Measurements from ENCODE around the gene DIP2C.

DIP2C gene

DNA sequence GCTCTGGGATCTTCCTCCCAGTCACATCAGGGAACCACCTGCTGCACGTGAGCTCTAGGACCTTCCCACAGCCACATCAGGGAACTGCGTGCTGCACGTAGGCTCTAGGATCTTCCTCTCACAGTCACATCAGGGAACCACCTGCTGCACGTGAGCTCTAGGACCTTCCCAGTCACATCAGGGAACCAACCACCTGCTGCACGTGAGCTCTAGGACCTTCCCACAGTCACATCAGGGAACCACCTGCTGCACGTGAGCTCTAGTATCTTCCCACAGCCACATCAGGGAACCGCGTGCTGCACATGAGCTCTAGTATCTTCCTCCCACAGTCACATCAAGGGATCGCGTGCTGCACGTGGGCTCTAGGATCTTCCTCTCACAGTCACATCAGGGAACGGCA, 229.7 kb downstream of the DIP2C start:
- no peak for DNase-seq (ENCODE audit: low spot score)
- in situ Hi-C loops (cut with MboI; ENCODE audit: low pct_unique_long_range_greater_than_20kb, low sequenced_read_pairs, unreplicated experiment): no loop called here
- TF ChIP-seq, protein P1, sequence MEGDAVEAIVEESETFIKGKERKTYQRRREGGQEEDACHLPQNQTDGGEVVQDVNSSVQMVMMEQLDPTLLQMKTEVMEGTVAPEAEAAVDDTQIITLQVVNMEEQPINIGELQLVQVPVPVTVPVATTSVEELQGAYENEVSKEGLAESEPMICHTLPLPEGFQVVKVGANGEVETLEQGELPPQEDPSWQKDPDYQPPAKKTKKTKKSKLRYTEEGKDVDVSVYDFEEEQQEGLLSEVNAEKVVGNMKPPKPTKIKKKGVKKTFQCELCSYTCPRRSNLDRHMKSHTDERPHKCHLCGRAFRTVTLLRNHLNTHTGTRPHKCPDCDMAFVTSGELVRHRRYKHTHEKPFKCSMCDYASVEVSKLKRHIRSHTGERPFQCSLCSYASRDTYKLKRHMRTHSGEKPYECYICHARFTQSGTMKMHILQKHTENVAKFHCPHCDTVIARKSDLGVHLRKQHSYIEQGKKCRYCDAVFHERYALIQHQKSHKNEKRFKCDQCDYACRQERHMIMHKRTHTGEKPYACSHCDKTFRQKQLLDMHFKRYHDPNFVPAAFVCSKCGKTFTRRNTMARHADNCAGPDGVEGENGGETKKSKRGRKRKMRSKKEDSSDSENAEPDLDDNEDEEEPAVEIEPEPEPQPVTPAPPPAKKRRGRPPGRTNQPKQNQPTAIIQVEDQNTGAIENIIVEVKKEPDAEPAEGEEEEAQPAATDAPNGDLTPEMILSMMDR (IDR thresholded peaks at IDR 0.05; ENCODE audit: extremely low read depth, insufficient read depth, missing control alignments): no peak

DNA sequence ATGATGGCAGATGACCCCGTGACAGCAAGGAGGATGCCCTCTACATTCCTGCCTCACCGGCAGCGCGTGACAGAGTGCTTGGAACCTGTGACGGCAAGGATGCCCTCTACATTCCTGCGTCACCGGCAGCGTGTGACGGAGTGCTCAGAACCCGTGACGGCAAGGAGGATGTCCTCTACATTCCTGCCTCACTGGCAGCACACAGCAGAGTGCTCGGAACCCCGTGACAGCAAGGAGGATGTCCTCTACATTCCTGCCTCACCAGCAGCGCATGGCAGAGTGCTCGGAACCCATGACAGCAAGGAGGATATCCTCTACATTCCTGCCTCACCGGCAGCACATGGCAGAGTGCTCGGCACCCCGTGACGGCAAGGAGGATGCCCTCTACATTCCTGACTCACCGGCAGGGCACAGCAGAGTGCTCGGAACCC, 231.0 kb downstream of the DIP2C start:
- in situ Hi-C loops (cut with MboI; ENCODE audit: low pct_unique_long_range_greater_than_20kb, low sequenced_read_pairs, unreplicated experiment): no loop called here
- no peak for DNase-seq (ENCODE audit: low spot score)
- TF ChIP-seq, protein P1 (IDR thresholded peaks at IDR 0.05; ENCODE audit: extremely low read depth, insufficient read depth, missing control alignments): no peak

DNA sequence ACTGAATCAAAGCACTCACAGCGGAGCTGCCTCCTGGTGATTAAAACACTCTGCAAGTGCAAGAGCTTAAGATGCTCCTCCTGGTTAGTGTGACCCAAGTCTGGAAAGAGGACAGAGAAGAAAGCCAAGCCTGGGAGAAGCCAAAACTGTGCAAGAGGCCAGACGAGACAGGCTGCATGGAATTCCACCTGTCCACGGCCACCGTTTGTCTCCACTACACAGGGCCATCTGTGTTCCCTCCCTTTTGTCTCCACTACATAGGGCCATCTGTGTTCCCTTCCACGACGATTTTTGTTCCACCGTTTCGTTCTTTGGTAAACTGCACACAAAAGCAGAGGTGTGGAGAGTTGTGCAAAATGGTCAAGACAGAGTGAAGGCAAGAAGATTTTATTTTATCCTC, 233.0 kb downstream of the DIP2C start:
- DNase-seq (ENCODE audit: low spot score): no peak
- TF ChIP-seq, protein P1 (IDR thresholded peaks at IDR 0.05; ENCODE audit: extremely low read depth, insufficient read depth, missing control alignments): no peak
- in situ Hi-C loops (cut with MboI; ENCODE audit: low pct_unique_long_range_greater_than_20kb, low sequenced_read_pairs, unreplicated experiment): no loop called here

DNA sequence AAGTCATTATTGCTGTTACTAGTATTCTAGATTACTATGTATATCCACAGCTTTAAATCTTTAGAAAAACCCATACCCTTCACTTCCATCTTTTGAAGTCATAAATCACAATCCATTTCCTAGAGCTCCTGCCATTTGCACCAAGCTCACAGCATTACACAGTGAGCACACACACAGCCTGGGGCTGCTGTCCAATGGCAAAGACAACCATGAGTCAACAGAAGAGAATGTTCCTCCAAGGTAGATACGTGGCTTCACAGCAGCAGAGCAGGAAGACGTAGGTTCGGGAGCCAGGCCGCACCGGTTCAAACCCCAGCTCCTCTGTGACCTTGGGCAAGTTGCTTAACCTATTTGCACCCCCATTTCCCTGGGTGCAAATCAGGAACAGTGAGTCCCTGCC, 234.6 kb downstream of the DIP2C start:
- DNase-seq (ENCODE audit: low spot score): no peak
- in situ Hi-C loops (cut with MboI; ENCODE audit: low pct_unique_long_range_greater_than_20kb, low sequenced_read_pairs, unreplicated experiment): no loop called here
- TF ChIP-seq, protein P1 (IDR thresholded peaks at IDR 0.05; ENCODE audit: extremely low read depth, insufficient read depth, missing control alignments): no peak

DNA sequence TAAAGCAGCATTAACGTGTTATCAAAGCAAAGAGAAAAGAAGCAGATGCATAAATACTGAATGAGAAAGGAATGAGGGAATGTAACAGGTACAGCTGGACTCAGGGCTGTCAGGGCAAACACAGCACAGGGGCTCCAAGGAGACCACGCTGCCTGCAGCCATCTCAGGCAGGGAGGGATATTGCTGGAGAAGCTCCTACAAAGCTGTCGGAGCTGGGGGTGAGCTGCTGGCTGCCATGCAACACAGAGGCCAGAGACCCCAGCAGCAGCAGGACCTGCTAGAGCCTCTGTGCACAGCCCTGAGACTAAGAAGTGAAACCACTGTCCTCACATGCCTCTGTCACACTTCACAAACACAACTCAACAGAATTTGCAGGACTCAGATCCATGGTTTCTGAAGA, 235.8 kb downstream of the DIP2C start:
- in situ Hi-C loops (cut with MboI; ENCODE audit: low pct_unique_long_range_greater_than_20kb, low sequenced_read_pairs, unreplicated experiment): no loop called here
- DNase-seq (ENCODE audit: low spot score): no peak
- TF ChIP-seq, protein P1 (IDR thresholded peaks at IDR 0.05; ENCODE audit: extremely low read depth, insufficient read depth, missing control alignments): no peak

DNA sequence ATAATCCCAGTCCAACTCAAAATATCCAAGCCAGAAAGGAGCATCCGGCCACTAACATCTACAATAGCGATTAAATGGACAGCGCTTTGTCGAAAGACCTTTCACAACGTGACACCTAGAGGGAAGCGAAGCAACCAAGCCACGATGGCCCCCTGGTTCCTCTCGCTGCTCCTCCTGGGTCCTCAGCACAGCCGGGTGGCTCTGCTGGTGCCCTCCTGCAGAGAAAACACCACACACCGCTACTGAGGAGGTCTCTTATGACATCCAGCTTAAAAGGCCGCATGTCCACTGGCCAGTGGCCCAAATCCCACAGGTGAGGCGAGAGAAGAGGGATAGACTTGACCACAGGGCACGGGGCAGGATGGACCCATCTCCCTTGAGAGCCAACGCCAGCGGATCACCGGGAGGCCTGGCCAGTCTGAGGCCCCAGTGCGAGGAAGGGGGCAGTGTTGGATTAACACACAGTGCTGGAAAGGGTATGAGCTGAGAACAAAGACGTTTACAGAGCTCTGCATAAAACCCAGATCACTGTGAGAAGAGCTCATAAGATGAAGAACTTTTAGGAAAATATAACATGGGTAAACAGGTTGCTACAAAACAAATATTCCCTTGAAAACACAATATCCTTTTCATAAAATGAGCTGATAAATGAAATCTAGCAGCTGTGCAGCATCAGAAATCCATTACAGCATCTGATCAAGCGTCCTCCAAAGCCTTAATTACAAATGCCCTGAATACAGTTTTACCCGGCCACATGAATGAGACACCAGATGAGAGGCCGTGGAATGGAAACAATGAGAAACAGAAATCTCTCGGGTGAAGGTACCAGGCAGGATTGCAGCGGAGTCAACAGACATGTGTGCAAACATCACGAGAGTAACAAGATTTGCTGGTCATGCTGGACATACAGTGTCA, 236.7 kb downstream of the DIP2C start:
- DNase-seq (ENCODE audit: low spot score): no peak
- TF ChIP-seq, protein P1 (IDR thresholded peaks at IDR 0.05; ENCODE audit: extremely low read depth, insufficient read depth, missing control alignments): no peak
- in situ Hi-C loops (cut with MboI; ENCODE audit: low pct_unique_long_range_greater_than_20kb, low sequenced_read_pairs, unreplicated experiment): no loop called here
